ENCODE data around the gene CHSY3. TPM values are rescaled to one million over a fixed set of nuclear protein-coding genes. Genes with fewer than 3 reads are reported as not detected.
"Not testable (repeated sequence)": the region's sequence is repeated elsewhere in the genome, so short reads cannot be mapped to it uniquely, and the experiment has no call there.

CHSY3 gene
- polyA plus RNA-seq, 3 donors = not detected

DNA sequence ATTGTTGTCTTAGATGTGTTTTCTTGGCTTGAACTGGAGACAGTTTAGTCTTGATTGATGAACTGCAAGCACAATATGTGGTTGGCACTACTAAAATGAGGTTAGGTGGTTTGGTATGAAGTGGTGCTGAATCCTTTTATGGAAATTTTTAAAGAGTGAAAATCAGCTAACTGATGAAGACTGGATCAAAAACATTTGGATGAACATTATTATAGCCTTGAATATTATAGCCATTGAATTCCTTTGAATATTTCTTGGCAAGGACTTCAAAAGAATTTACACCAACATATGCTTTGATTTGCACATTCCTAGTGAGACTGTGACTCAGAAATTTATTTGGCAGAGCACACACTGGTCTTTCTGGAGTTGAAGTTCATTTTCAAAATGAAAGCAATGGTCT lies 318.3 kb downstream of the CHSY3 start:
- H3K27ac Mint-ChIP-seq = no peak overlapping the region
- no peak for DNase-seq
- Histone ChIP-seq H3K9ac (ENCODE audit: insufficient read depth, low read length, poor library complexity, severe bottlenecking) (no peak overlapping the region), H2AFZ (ENCODE audit: insufficient read depth, low read depth, low read length, poor library complexity, severe bottlenecking) (no peak overlapping the region), H3K79me2 (ENCODE audit: insufficient read depth, low read length) (no peaks in the 10 kb centered on the region), H3K27ac (ENCODE audit: low read depth in 1 of 2, low read length in 2 of 2) (no peak overlapping the region), H3K27me3 (ENCODE audit: control insufficient read depth in 2 of 2, insufficient read depth in 2 of 2, low read length in 2 of 2) (no peaks in the 10 kb centered on the region), H3K4me1 (ENCODE audit: control insufficient read depth in 1 of 2, insufficient read depth in 2 of 2, low read length in 2 of 2) (no peaks in the 10 kb centered on the region), H4K20me1 (ENCODE audit: insufficient read depth, low read length) (no peaks in the 10 kb centered on the region), H3K36me3 (replicated peaks in 1 of 2; ENCODE audit: control insufficient read depth in 1 of 2, insufficient read depth in 2 of 2, low read length in 2 of 2) (no peaks in the 10 kb centered on the region), H3K4me2 (replicated peaks; ENCODE audit: extremely low read depth, low read length, poor library complexity, severe bottlenecking) (no peak overlapping the region), H3K9me3 (replicated peaks in 1 of 2; ENCODE audit: control insufficient read depth in 1 of 2, insufficient read depth in 1 of 2, low read length in 2 of 2) (no peaks in the 10 kb centered on the region), H3K4me3 (replicated peaks in 1 of 3; ENCODE audit: low read depth in 2 of 3, low read length in 3 of 3) (no peak overlapping the region)
- no peak overlapping the region for H3K4me3 Mint-ChIP-seq
- peaks cover 2 to 6% (median 3%) of the 10 kb centered on the region in 7 donors for H3K9me3 Mint-ChIP-seq
- H3K27me3 Mint-ChIP-seq (ENCODE audit: low read depth in 3 of 3) = peaks cover 0 to 2% (median 0%) of the 10 kb centered on the region in 3 donors
- TF ChIP-seq, protein P1, sequence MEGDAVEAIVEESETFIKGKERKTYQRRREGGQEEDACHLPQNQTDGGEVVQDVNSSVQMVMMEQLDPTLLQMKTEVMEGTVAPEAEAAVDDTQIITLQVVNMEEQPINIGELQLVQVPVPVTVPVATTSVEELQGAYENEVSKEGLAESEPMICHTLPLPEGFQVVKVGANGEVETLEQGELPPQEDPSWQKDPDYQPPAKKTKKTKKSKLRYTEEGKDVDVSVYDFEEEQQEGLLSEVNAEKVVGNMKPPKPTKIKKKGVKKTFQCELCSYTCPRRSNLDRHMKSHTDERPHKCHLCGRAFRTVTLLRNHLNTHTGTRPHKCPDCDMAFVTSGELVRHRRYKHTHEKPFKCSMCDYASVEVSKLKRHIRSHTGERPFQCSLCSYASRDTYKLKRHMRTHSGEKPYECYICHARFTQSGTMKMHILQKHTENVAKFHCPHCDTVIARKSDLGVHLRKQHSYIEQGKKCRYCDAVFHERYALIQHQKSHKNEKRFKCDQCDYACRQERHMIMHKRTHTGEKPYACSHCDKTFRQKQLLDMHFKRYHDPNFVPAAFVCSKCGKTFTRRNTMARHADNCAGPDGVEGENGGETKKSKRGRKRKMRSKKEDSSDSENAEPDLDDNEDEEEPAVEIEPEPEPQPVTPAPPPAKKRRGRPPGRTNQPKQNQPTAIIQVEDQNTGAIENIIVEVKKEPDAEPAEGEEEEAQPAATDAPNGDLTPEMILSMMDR (IDR thresholded peaks at IDR 0.05) = no peak
- no peaks in the 10 kb centered on the region for H3K4me1 Mint-ChIP-seq
- no peaks in the 10 kb centered on the region for H3K36me3 Mint-ChIP-seq
- intact Hi-C loops (cut with micrococcal nuclease) = no loop called here

- WGBS (ENCODE audit: insufficient coverage) = 25% methylated on average over 1 of the region's 2 CpGs
- DNase-seq; H3K9me3 Mint-ChIP-seq; H3K36me3 ChIP-seq (replicated peaks in 1 of 2; ENCODE audit: control insufficient read depth in 1 of 2, insufficient read depth in 2 of 2, low read length in 2 of 2); H3K9ac ChIP-seq (ENCODE audit: insufficient read depth, low read length, poor library complexity, severe bottlenecking); intact Hi-C loops (cut with micrococcal nuclease); H3K4me3 Mint-ChIP-seq; H3K79me2 ChIP-seq (ENCODE audit: insufficient read depth, low read length); H3K27me3 Mint-ChIP-seq (ENCODE audit: low read depth in 3 of 3); H3K27me3 ChIP-seq (ENCODE audit: control insufficient read depth in 2 of 2, insufficient read depth in 2 of 2, low read length in 2 of 2); H3K4me1 Mint-ChIP-seq; H3K4me2 ChIP-seq (replicated peaks; ENCODE audit: extremely low read depth, low read length, poor library complexity, severe bottlenecking); H3K27ac Mint-ChIP-seq; H3K27ac ChIP-seq (ENCODE audit: low read depth in 1 of 2, low read length in 2 of 2); H3K4me1 ChIP-seq (ENCODE audit: control insufficient read depth in 1 of 2, insufficient read depth in 2 of 2, low read length in 2 of 2); H3K4me3 ChIP-seq (replicated peaks in 1 of 3; ENCODE audit: low read depth in 2 of 3, low read length in 3 of 3); H2AFZ ChIP-seq (ENCODE audit: insufficient read depth, low read depth, low read length, poor library complexity, severe bottlenecking); H3K36me3 Mint-ChIP-seq; H4K20me1 ChIP-seq (ENCODE audit: insufficient read depth, low read length); H3K9me3 ChIP-seq (replicated peaks in 1 of 2; ENCODE audit: control insufficient read depth in 1 of 2, insufficient read depth in 1 of 2, low read length in 2 of 2): not testable (repeated sequence)
Measured at GRCh38 chr5:130226556-130226955, 322.3 kb downstream of the CHSY3 start.
